ENCODE measurements around the gene SOX15.
"Not testable (repeated sequence)": the region's sequence is repeated elsewhere in the genome, so short reads cannot be mapped to it uniquely, and the experiment has no call there.

Gene SOX15

GRCh38 chr17:7589891-7590691 lies at the start of gene SOX15:
Gene SOX15, minus strand, starts transcription at chr17:7590094. Its CDS starts 418 bp downstream, at chr17:7589676.
- H3K9me3 Mint-ChIP-seq, result no peaks in the 10 kb centered on the region
- peaks cover 3 to 35% of the 10 kb centered on the region in 2 donors for H3K4me1 Mint-ChIP-seq
- no peaks in the 10 kb centered on the region for H3K27me3 Mint-ChIP-seq
- ATAC-seq (replicated peaks) (peak in 1 of 2 donors; percentile 15), DNase-seq (no peak)
- no peak within 1 kb of the TSS for H3K4me3 Mint-ChIP-seq
- peaks cover 56 to 70% of the 10 kb centered on the region in 2 donors for H3K36me3 Mint-ChIP-seq
- H3K27ac Mint-ChIP-seq, result peak within 1 kb of the TSS; percentile 51

- ATAC-seq (replicated peaks), result no peak
- H3K36me3 Mint-ChIP-seq, result no peaks in the 10 kb centered on the region
- H3K9me3 Mint-ChIP-seq, result no peaks in the 10 kb centered on the region
- no peak overlapping the region for H3K4me3 Mint-ChIP-seq
- no peak overlapping the region for H3K27ac Mint-ChIP-seq
- DNase-seq, result no peak
- H3K4me1 Mint-ChIP-seq, result no peaks in the 10 kb centered on the region
- H3K27me3 Mint-ChIP-seq, result peaks cover 3 to 6% of the 10 kb centered on the region in 2 donors
These were observed 46.3 kb upstream of the SOX15 start for GRCh38 chr17:7636163-7636562.

- Mint-ChIP-seq H3K27me3 (peaks cover 3 to 6% of the 10 kb centered on the region in 2 donors), H3K4me1 (no peaks in the 10 kb centered on the region), H3K27ac (no peak overlapping the region), H3K36me3 (no peaks in the 10 kb centered on the region), H3K9me3 (no peaks in the 10 kb centered on the region), H3K4me3 (no peak overlapping the region)
- DNase-seq (no peak), ATAC-seq (replicated peaks) (no peak)
These were observed 44.5 kb upstream of the SOX15 start for GRCh38 chr17:7634384-7634783.

- Mint-ChIP-seq H3K9me3 (no peaks in the 10 kb centered on the region), H3K27ac (no peak overlapping the region), H3K27me3 (peaks cover 3 to 6% of the 10 kb centered on the region in 2 donors), H3K4me3 (no peak overlapping the region), H3K36me3 (no peaks in the 10 kb centered on the region), H3K4me1 (no peaks in the 10 kb centered on the region)
- no peak for ATAC-seq (replicated peaks)
- DNase-seq, result no peak
These were observed 43.2 kb upstream of the SOX15 start for GRCh38 chr17:7633093-7633492.

- no peak overlapping the region for H3K27ac Mint-ChIP-seq
- peaks cover 3 to 6% of the 10 kb centered on the region in 2 donors for H3K27me3 Mint-ChIP-seq
- no peaks in the 10 kb centered on the region for H3K36me3 Mint-ChIP-seq
- DNase-seq (no peak), ATAC-seq (replicated peaks) (peak; percentile 31)
- H3K4me3 Mint-ChIP-seq, result no peak overlapping the region
- no peaks in the 10 kb centered on the region for H3K4me1 Mint-ChIP-seq
- no peaks in the 10 kb centered on the region for H3K9me3 Mint-ChIP-seq
These were observed 42.6 kb upstream of the SOX15 start for GRCh38 chr17:7632492-7632894.

- Mint-ChIP-seq H3K27me3 (peaks cover 3 to 6% of the 10 kb centered on the region in 2 donors), H3K4me1 (peaks cover 3 to 8% of the 10 kb centered on the region in 2 donors), H3K4me3 (no peak overlapping the region), H3K27ac (peak overlapping the region; percentile 56), H3K9me3 (no peaks in the 10 kb centered on the region), H3K36me3 (peaks cover 0 to under 1% of the 10 kb centered on the region in 2 donors)
- DNase-seq (no peak), ATAC-seq (replicated peaks) (no peak)
These were observed 41.8 kb upstream of the SOX15 start for GRCh38 chr17:7631398-7632380.

GRCh38 chr17:7629939-7630571 lies 40.2 kb upstream of the SOX15 start, which contains the start of gene SHBG:
Gene SHBG, plus strand, starts transcription at chr17:7630135. Its CDS starts 38 bp downstream, at chr17:7630173.
- Mint-ChIP-seq H3K27me3 (peaks cover 0 to 3% of the 10 kb centered on the region in 2 donors), H3K4me3 (no peak within 1 kb of the TSS), H3K9me3 (no peaks in the 10 kb centered on the region), H3K36me3 (peaks cover 0 to 11% of the 10 kb centered on the region in 2 donors), H3K27ac (no peak within 1 kb of the TSS), H3K4me1 (peaks cover 9 to 14% of the 10 kb centered on the region in 2 donors)
- DNase-seq (no peak), ATAC-seq (replicated peaks) (no peak)

- peak within 1 kb of the TSS; percentile 90 to 98 for H3K4me3 Mint-ChIP-seq
- H3K36me3 Mint-ChIP-seq, result peaks cover 0 to 12% of the 10 kb centered on the region in 2 donors
- H3K9me3 Mint-ChIP-seq, result no peaks in the 10 kb centered on the region
- DNase-seq, result peak; percentile 77
- peaks cover 9 to 14% of the 10 kb centered on the region in 2 donors for H3K4me1 Mint-ChIP-seq
- peak within 1 kb of the TSS; percentile 90 for H3K27ac Mint-ChIP-seq
- peak; percentile 96 for ATAC-seq (replicated peaks)
- no peaks in the 10 kb centered on the region for H3K27me3 Mint-ChIP-seq
These were observed 37.6 kb upstream of the SOX15 start, which contains the start of gene SAT2 for GRCh38 chr17:7627250-7628121. Gene SAT2, minus strand, starts transcription at chr17:7627821. Its CDS starts 186 bp downstream, at chr17:7627635.

GRCh38 chr17:7626956-7627249 lies 37.0 kb upstream of the SOX15 start:
- Mint-ChIP-seq H3K4me1 (peaks cover 9 to 14% of the 10 kb centered on the region in 2 donors), H3K4me3 (peak overlapping the region; percentile 90 to 98), H3K36me3 (peaks cover 0 to 12% of the 10 kb centered on the region in 2 donors), H3K9me3 (no peaks in the 10 kb centered on the region), H3K27ac (peak overlapping the region; percentile 90), H3K27me3 (no peaks in the 10 kb centered on the region)
- no peak for ATAC-seq (replicated peaks)
- DNase-seq, result no peak

- no peaks in the 10 kb centered on the region for H3K27me3 Mint-ChIP-seq
- peaks cover 9 to 14% of the 10 kb centered on the region in 2 donors for H3K4me1 Mint-ChIP-seq
- no peaks in the 10 kb centered on the region for H3K9me3 Mint-ChIP-seq
- no peak overlapping the region for H3K27ac Mint-ChIP-seq
- DNase-seq (no peak), ATAC-seq (replicated peaks) (no peak)
- peak overlapping the region in 1 of 2 donors; percentile 90 for H3K4me3 Mint-ChIP-seq
- H3K36me3 Mint-ChIP-seq, result peaks cover 0 to 12% of the 10 kb centered on the region in 2 donors
These were observed 36.4 kb upstream of the SOX15 start for GRCh38 chr17:7626307-7626706.

- peaks cover 0 to 12% of the 10 kb centered on the region in 2 donors for H3K36me3 Mint-ChIP-seq
- DNase-seq; H3K27me3 Mint-ChIP-seq; ATAC-seq (replicated peaks); H3K9me3 Mint-ChIP-seq; H3K27ac Mint-ChIP-seq; H3K4me3 Mint-ChIP-seq: not testable (repeated sequence)
- peaks cover 9 to 14% of the 10 kb centered on the region in 2 donors for H3K4me1 Mint-ChIP-seq
These were observed 35.9 kb upstream of the SOX15 start for GRCh38 chr17:7625749-7626148.

GRCh38 chr17:7623661-7624060 lies 33.8 kb upstream of the SOX15 start:
- H3K27me3 Mint-ChIP-seq, result no peaks in the 10 kb centered on the region
- H3K9me3 Mint-ChIP-seq, result no peaks in the 10 kb centered on the region
- H3K36me3 Mint-ChIP-seq, result peaks cover 0 to 12% of the 10 kb centered on the region in 2 donors
- no peak overlapping the region for H3K27ac Mint-ChIP-seq
- H3K4me3 Mint-ChIP-seq, result no peak overlapping the region
- no peak for DNase-seq
- no peak for ATAC-seq (replicated peaks)
- H3K4me1 Mint-ChIP-seq, result peaks cover 9 to 14% of the 10 kb centered on the region in 2 donors

- no peak for DNase-seq
- Mint-ChIP-seq H3K4me1 (no peaks in the 10 kb centered on the region), H3K27ac (no peak overlapping the region)
These were observed 30.9 kb upstream of the SOX15 start for GRCh38 chr17:7620835-7621234.

More at GRCh38 chr17:7620835-7621234, 30.9 kb upstream of the SOX15 start:
- ATAC-seq (replicated peaks), result no peak
- Mint-ChIP-seq H3K36me3 (peaks cover 0 to 4% of the 10 kb centered on the region in 2 donors), H3K4me3 (no peak overlapping the region), H3K9me3 (no peaks in the 10 kb centered on the region), H3K27me3 (no peaks in the 10 kb centered on the region)

Measured in stimulated activated naive B cell treated with anti-CD40 and anti-IgM and Interleukin-4, amounts not matched to agents 10 μg/mL and 1 μg/mL and 100 μg/mL, for 72 hours (primary cell).